Breast epithelium (tissue), 4 donors: ENCODE results near the gene NMRK2. TPM values are rescaled to one million over a fixed set of nuclear protein-coding genes. Genes with fewer than 3 reads are reported as not detected.

Experiments
- DNase-seq, 2 donors: peaks; one replicate each; pipeline ENCODE4 v3.0.0-alpha.2; 2019; ENCODE audit warnings: low spot score in 2 of 2
- H3K27ac ChIP-seq, 2 donors: fragments of 200-600 bp; sonication (generic) in 1 of 2; one replicate each; pipeline ENCODE4 v1.5.1; 2016 to 2019; ENCODE audit warnings: mild to moderate bottlenecking in 1 of 2
- H3K27me3 ChIP-seq, 2 donors: fragments of 200-600 bp; sonication (generic) in 1 of 2; one replicate each; pipeline versions ENCODE4 v1.5.1 to v1.6.0; 2017 to 2019; ENCODE audit warnings: control low read depth in 1 of 2, mild to moderate bottlenecking in 1 of 2
- H3K36me3 ChIP-seq: fragments of 200-600 bp; one replicate; pipeline ENCODE4 v1.5.1; 2019
- H3K4me1 ChIP-seq, 2 donors: fragments of 200-600 bp; sonication (generic); one replicate each; pipeline ENCODE4 v1.5.1; 2016 to 2019; ENCODE audit warnings: control low read depth in 1 of 2
- H3K4me3 ChIP-seq, 3 donors: fragments of 200-600 bp; sonication (generic); 1 replicate in 2 of 3; 2 replicates in 1 of 3; pipeline ENCODE4 v1.5.1; 2016 to 2019; ENCODE audit warnings: mild to moderate bottlenecking in 3 of 3, moderate library complexity in 2 of 3
- H3K9me3 ChIP-seq, 2 donors: fragments of 200-600 bp; sonication (generic) in 1 of 2; one replicate each; pipeline ENCODE4 v1.5.1; 2016 to 2019; ENCODE audit warnings: control low read depth in 1 of 2
- CTCF ChIP-seq, 3 donors: fragments of 450-650 bp; IDR thresholded peaks; one replicate each; pipeline ENCODE4 v1.5.1; 2016 to 2017; ENCODE audit warnings: antibody characterized with exemption in 3 of 3, mild to moderate bottlenecking in 3 of 3, moderate library complexity in 3 of 3
- POLR2A ChIP-seq: fragments of 450-650 bp; IDR thresholded peaks from one replicate; pipeline ENCODE4 v1.6.1; 2016; ENCODE audit warnings: antibody characterized with exemption, mild to moderate bottlenecking, moderate library complexity
- POLR2AphosphoS5 ChIP-seq, 3 donors: sonication (generic); formaldehyde crosslinking; IDR thresholded peaks; one replicate each; pipeline ENCODE4 v1.6.1; 2017; ENCODE audit warnings: antibody characterized with exemption in 3 of 3
- intact Hi-C: fragments of 100-400 bp; cut with DNase I; formaldehyde crosslinking; loops from one replicate; pipeline ENCODE4 v1.15.1; 2023; ENCODE audit warnings: low total_unique reads
- total RNA-seq, 3 donors: library from RNA; depleted of rRNA; stranded (reverse); fragments of >200 nt; gene quantifications; one replicate each; pipeline ENCODE4 v1.1.0, GENCODE V29; 2016

Gene NMRK2
- total RNA-seq, 3 donors from 2014 or later, result 0.73 to 0.98 TPM; not detected in 1

GRCh38 chr19:3982701-3983541 lies 50.1 kb downstream of the NMRK2 start:
- Histone ChIP-seq H3K9me3 (no peaks in the 10 kb centered on the region), H3K27me3 (no peaks in the 10 kb centered on the region), H3K4me3 (peak overlapping the region in 2 of 3 donors; percentile 96 to 97), H3K36me3 (peaks cover 35% of the 10 kb centered on the region), H3K4me1 (peaks cover 17 to 32% of the 10 kb centered on the region in 2 donors), H3K27ac (peak overlapping the region; percentile 98 to 99)
- peak in 1 of 3 donors; percentile 29 for TF ChIP-seq POLR2AphosphoS5 (IDR thresholded peaks at IDR 0.05)
- TF ChIP-seq CTCF (IDR thresholded peaks at IDR 0.05), result no peak
- peak in 1 of 2 donors; percentile 41 for DNase-seq
- intact Hi-C loops, result loop anchor here (5.0 kb wide), 1 partner anchor 79 kb away; no protein-coding TSS in a partner anchor

- Histone ChIP-seq H3K9me3 (no peaks in the 10 kb centered on the region), H3K4me1 (peaks cover 17 to 32% of the 10 kb centered on the region in 2 donors), H3K36me3 (peaks cover 30% of the 10 kb centered on the region), H3K4me3 (peak overlapping the region; percentile 96 to 98 (median 97)), H3K27me3 (no peaks in the 10 kb centered on the region), H3K27ac (peak overlapping the region; percentile 98 to 99)
- peak in 1 of 2 donors; percentile 17 for DNase-seq
- intact Hi-C loops, result loop anchor here (5.0 kb wide), 1 partner anchor 79 kb away; no protein-coding TSS in a partner anchor
- TF ChIP-seq CTCF (IDR thresholded peaks at IDR 0.05), result no peak
Measured at GRCh38 chr19:3983542-3983914, 50.7 kb downstream of the NMRK2 start.

GRCh38 chr19:3983936-3984583 lies 51.2 kb downstream of the NMRK2 start:
- Histone ChIP-seq H3K9me3 (no peaks in the 10 kb centered on the region), H3K36me3 (peaks cover 30% of the 10 kb centered on the region), H3K27ac (peak overlapping the region; percentile 98 to 99), H3K4me1 (peaks cover 17 to 32% of the 10 kb centered on the region in 2 donors), H3K4me3 (peak overlapping the region; percentile 96 to 98 (median 97)), H3K27me3 (no peaks in the 10 kb centered on the region)
- DNase-seq, result peak in 1 of 2 donors; percentile 47
- intact Hi-C loops, result loop anchor here (5.0 kb wide), 1 partner anchor 78 kb away; no protein-coding TSS in a partner anchor
- TF ChIP-seq POLR2AphosphoS5 (IDR thresholded peaks at IDR 0.05) (peak in 2 of 3 donors; percentile 24 to 49), CTCF (IDR thresholded peaks at IDR 0.05) (no peak)

DNA sequence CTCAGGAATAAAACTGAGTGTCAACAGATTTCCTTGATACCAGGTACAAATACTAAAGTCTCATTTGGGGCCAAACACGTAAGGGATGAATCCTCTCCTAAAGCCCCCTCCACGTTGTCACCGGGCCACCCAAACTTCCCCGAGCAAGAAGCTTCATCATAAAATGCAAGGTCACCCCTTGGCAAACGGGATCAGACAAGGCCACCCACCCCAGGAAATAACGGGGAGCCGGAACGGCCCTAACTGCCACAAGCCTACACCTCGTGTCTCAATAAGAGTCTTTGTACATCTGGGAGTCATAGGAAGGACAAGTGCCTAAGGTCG lies 51.7 kb downstream of the NMRK2 start:
- DNase-seq, result peak in 1 of 2 donors; percentile 39
- H3K27me3 ChIP-seq, result no peaks in the 10 kb centered on the region
- TF ChIP-seq POLR2AphosphoS5 (IDR thresholded peaks at IDR 0.05) (no peak), POLR2A (no peak), CTCF (IDR thresholded peaks at IDR 0.05) (no peak)
- peaks cover 17 to 32% of the 10 kb centered on the region in 2 donors for H3K4me1 ChIP-seq
- H3K27ac ChIP-seq, result peak overlapping the region; percentile 98 to 99
- peaks cover 30% of the 10 kb centered on the region for H3K36me3 ChIP-seq
- intact Hi-C loops, result loop anchor here (5.0 kb wide), 1 partner anchor 78 kb away; no protein-coding TSS in a partner anchor
- H3K4me3 ChIP-seq, result peak overlapping the region; percentile 96 to 98 (median 97)
- H3K9me3 ChIP-seq, result no peaks in the 10 kb centered on the region
